Fibroblast of the aortic adventitia (primary cell): ENCODE measurements around the gene SUOX. TPM values are rescaled to one million over a fixed set of nuclear protein-coding genes. Genes with fewer than 3 reads are reported as not detected.
"Not testable (repeated sequence)": the region's sequence is repeated elsewhere in the genome, so short reads cannot be mapped to it uniquely, and the experiment has no call there.

Experiments
- DNase-seq: peaks from one replicate; pipeline ENCODE4 v3.0.0-alpha.2; 2010; ENCODE audit warnings: low read depth
- H3K4me3 ChIP-seq: 2 replicates; pipeline ENCODE4 v1.5.1; 2011; ENCODE audit warnings: low read depth, mild to moderate bottlenecking, control low read depth, low read length, moderate library complexity
- total RNA-seq: library from RNA; depleted of rRNA; stranded (reverse); fragments of >200 nt; gene quantifications from 2 replicates; pipeline ENCODE4 v1.2.3, GENCODE V29; 2012; ENCODE audit warnings: low replicate concordance
- TF ChIP-seq, protein P1 (sequence below): IDR thresholded peaks from 2 replicates; pipeline ENCODE4 v1.5.1; 2011; ENCODE audit warnings: mild to moderate bottlenecking, low read length, control low read depth, inconsistent platforms; ENCODE audit not compliant: insufficient read depth

SUOX gene
- total RNA-seq, 1 donor: 20.4 TPM

DNA sequence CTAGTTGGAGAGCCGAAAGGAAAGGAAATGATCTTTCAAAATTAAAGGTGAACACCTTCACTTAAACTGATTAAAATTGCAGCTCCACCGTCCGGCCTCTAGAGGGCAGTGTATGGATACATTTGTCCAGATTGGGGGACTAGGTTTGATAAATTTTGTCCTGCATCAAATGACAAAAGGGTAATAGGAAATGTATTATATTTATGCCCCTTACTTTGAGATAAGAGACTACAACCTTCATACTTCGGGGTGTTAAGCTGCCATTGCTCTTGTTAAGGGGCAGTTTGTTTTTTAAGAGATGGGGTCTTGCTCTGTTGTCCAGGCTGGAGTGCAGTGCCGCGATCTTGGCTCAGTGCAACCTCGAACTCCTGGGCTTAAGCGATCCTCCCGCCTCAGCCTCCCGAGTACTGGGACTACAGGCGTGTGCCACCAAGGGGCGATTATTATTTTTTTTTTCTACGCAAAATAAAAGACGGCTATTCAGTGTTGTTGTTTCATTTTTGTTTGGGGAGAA lies 818 bp upstream of the SUOX start:
- peak overlapping the region; percentile 98 for H3K4me3 ChIP-seq
- TF ChIP-seq, protein P1, sequence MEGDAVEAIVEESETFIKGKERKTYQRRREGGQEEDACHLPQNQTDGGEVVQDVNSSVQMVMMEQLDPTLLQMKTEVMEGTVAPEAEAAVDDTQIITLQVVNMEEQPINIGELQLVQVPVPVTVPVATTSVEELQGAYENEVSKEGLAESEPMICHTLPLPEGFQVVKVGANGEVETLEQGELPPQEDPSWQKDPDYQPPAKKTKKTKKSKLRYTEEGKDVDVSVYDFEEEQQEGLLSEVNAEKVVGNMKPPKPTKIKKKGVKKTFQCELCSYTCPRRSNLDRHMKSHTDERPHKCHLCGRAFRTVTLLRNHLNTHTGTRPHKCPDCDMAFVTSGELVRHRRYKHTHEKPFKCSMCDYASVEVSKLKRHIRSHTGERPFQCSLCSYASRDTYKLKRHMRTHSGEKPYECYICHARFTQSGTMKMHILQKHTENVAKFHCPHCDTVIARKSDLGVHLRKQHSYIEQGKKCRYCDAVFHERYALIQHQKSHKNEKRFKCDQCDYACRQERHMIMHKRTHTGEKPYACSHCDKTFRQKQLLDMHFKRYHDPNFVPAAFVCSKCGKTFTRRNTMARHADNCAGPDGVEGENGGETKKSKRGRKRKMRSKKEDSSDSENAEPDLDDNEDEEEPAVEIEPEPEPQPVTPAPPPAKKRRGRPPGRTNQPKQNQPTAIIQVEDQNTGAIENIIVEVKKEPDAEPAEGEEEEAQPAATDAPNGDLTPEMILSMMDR: peak; percentile 80
- DNase-seq: peak; percentile 82

DNA sequence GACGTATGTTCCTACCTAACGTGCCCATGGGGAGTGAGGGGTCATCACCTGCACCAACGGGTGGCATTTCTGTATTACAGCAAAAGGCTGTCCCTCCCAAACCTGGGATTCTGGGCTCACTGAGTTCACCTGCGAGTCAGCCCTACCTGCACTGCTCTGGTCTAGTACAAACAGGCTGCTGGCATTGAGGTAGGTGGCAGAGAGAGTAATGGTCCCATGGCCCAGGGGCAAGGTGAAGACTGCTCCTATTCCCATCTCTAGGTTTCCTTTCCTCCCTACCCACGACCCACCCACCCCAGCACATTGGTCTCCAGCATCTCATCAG lies 421 bp downstream of the SUOX start:
- no peak for DNase-seq
- TF ChIP-seq, protein P1: no peak
- H3K4me3 ChIP-seq: peak overlapping the region; percentile 98

DNA sequence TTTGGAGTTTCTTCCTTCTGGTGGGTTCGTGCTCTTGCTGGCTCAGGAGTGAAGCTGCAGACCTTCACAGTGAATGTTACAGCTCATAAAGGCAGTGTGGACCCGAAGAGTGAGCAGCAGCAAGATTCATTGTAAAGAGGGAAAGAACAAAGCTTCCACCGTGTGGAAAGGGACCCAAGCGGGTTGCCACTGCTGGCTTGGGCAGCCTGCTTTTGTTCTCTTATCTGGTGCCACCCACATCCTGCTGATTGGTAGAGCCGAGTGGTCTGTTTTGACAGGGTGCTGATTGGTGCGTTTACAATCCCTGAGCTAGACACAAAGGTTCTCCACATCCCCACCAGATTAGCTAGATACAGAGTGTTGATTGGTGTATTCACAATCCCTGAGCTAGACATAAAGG lies 2.4 kb downstream of the SUOX start:
- DNase-seq: not testable (repeated sequence)

DNA sequence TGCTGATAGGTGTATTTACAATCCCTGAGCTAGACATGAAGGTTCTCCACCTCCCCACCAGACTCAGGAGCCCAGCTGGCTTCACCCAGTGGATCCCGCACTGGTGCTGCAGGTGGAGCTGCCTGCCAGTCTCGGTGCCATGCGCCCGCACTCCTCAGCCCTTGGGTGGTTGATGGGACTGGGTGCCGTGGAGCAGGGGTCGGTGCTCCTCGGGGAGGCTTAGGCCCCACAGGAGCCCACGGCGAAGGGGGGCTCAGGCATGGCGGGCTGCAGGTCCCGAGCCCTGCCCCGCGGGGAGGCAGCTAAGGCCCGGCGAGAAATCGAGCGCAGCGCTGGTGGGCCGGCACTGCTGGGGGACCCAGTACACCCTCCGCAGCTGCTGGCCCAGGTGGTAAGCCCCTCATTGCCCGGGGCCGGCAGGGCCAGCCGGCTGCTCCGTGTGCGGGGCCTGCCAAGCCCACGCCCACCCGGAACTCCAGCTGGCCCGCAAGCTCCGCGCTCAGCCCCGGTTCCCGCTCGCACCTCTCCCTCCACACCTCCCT lies 3.0 kb downstream of the SUOX start:
- H3K4me3 ChIP-seq, DNase-seq: not testable (repeated sequence)

More for the DNA sequence above, 2.4 kb downstream of the SUOX start:
- H3K4me3 ChIP-seq: not testable (repeated sequence)

DNA sequence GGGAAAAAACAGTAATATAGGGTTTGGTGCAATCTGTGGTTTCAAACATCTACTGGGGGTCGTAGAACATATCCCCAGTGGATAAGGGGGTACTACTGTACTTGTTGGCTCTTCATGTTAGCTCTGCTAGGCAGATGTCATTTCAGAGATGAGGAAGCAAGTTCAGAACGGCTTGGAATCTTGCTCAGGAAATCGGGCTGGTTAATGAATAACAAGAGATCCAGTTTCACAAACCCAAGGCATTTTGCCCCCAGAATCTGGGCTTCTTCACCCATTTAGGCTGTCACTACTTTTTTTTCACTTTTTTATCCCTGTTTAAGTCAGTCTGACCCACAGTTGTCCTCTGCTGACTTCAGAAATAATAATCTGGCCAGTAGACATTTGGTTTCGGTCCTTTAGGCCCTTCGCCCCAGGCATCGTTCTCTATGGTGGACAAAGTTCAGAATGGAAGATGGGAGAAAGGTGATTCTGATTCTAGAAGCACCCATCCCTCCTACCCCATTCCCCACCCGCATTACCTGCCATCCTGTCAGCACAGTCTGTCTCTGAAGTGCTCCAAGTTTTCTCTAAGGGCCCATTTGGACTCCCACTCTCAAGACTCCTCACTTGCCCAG lies 4.5 kb downstream of the SUOX start:
- TF ChIP-seq, protein P1: no peak
- no peak for DNase-seq
- no peak overlapping the region for H3K4me3 ChIP-seq

DNA sequence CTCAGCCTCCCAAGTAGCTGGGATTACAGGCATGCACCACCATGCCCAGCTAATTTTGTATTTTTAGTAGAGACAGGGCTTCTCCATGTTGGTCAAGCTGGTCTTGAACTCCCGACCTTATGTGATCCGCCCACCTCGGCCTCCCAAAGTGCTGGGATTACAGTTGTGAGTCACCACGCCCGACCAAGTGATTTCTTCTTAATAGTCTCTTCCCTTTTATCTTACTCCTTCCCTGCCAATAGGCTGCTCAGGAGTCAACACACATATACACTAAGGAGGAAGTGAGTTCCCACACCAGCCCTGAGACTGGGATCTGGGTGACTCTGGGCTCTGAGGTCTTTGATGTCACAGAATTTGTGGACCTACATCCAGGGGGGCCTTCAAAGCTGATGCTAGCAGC lies 6.3 kb downstream of the SUOX start:
- DNase-seq, H3K4me3 ChIP-seq: not testable (repeated sequence)

DNA sequence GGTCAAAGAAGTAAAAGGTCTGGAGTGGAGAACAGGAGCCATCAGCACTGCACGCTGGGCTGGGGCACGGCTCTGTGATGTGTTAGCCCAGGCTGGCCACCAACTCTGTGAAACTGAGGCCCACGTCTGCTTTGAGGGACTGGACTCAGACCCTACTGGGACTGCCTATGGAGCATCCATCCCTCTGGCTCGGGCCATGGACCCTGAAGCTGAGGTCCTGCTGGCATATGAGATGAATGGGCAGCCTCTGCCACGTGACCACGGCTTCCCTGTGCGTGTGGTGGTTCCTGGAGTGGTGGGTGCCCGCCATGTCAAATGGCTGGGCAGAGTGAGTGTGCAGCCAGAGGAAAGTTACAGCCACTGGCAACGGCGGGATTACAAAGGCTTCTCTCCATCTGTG lies 7.1 kb downstream of the SUOX start:
- no peak for DNase-seq
- no peak overlapping the region for H3K4me3 ChIP-seq
- TF ChIP-seq, protein P1: no peak

DNA sequence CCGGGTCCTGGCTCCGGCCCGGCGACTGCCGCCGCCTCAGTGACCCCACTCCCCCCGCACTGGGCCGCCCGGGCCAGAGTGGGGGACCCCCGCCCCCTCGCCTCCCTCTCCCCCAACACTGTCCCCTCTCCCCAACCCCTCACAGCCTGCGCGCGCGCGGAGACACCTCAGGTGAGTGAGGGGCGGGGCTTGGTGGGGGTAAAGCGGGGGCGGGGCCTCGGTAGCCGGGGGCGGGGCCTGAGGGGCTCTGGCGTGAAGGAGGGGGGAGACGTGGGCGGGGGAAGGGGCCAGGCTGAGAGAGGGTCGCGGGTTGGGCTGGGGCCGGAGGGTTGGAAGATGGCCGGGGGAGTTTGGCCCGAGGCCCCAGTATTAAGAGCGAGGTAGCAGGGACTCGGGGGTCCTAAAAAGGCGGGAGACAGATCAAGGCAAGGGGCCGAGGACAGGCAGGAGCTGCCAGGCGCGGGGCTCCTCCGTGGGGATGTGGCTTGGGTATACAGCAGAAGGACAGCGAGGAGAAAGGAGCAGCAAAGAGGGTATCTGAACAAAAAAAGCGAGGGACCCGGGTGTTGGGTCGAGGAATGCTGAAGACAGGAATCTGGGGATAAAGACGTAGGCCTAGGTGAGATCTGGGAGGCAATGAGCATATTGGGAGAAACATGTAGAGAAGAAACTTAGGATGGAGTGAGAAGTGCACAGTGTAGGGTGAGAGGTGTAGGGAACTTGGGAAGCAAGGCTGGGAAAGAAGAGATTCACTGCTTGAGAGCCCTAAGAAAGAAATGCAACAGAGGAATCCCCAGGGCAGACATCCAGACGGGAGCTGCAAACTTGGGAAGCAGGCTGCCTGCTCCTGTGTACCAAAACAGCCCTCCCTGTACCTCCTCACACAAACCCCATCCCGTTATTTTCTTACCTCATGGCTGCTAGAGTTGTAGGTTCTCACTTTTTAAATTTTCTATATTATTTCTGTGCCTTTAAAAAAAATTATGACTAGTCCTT lies 10.8 kb downstream of the SUOX start:
- peak overlapping the region; percentile 79 for H3K4me3 ChIP-seq
- TF ChIP-seq, protein P1: no peak
- DNase-seq: peak; percentile 42
